ENCODE data around the gene ESR2.
"Not testable (repeated sequence)": the region's sequence is repeated elsewhere in the genome, so short reads cannot be mapped to it uniquely, and the experiment has no call there.

ESR2 gene

GRCh38 chr14:64123241-64123822, 170.8 kb downstream of the ESR2 start:
- H3K9ac ChIP-seq (ENCODE audit: low read length in 5 of 5): no peak overlapping the region
- no peaks in the 10 kb centered on the region for H3K9me3 ChIP-seq (ENCODE audit: control insufficient read depth in 5 of 5, low read length in 5 of 5)
- H3K36me3 ChIP-seq (ENCODE audit: control insufficient read depth in 5 of 5, insufficient read depth in 5 of 5, low read length in 5 of 5): peaks cover 9 to 77% (median 52%) of the 10 kb centered on the region in 5 donors
- no peak overlapping the region for H3K27ac ChIP-seq (ENCODE audit: low read depth, low read length)
- H3K4me3 ChIP-seq (ENCODE audit: low read depth in 1 of 5, low read length in 5 of 5): no peak overlapping the region
- peaks cover 0 to 1% (median 0%) of the 10 kb centered on the region in 5 donors for H3K4me1 ChIP-seq (ENCODE audit: control insufficient read depth in 5 of 5, insufficient read depth in 5 of 5, low read length in 5 of 5)
- H3K27me3 ChIP-seq (ENCODE audit: control insufficient read depth in 5 of 5, insufficient read depth in 4 of 5, low read length in 5 of 5): no peaks in the 10 kb centered on the region

DNA sequence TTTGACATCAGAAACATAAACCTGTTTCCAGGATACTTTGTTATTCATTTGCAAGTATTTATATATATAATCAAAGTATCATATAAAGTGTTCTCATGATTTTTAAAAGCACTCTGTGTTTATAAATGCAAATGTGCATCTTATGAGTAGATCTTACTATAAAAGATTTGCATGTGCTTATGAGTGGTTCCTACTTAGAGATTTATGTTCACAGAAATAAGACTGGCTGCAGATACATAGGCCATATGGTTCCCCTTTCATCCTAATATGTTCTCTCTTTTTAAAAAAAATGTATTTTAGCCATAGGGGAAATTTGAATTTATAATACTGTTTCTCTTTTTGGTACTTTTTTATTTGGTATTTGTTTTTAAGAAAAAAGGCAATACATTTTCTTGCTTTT, 174.2 kb downstream of the ESR2 start:
- Histone ChIP-seq H3K27me3 (ENCODE audit: control insufficient read depth in 5 of 5, insufficient read depth in 4 of 5, low read length in 5 of 5) (no peaks in the 10 kb centered on the region), H3K4me1 (ENCODE audit: control insufficient read depth in 5 of 5, insufficient read depth in 5 of 5, low read length in 5 of 5) (peaks cover 0 to 6% (median 2%) of the 10 kb centered on the region in 5 donors), H3K9me3 (ENCODE audit: control insufficient read depth in 5 of 5, low read length in 5 of 5) (no peaks in the 10 kb centered on the region), H3K4me3 (ENCODE audit: low read depth in 1 of 5, low read length in 5 of 5) (no peak overlapping the region), H3K36me3 (ENCODE audit: control insufficient read depth in 5 of 5, insufficient read depth in 5 of 5, low read length in 5 of 5) (peaks cover 1 to 52% (median 34%) of the 10 kb centered on the region in 5 donors), H3K27ac (ENCODE audit: low read depth, low read length) (no peak overlapping the region), H3K9ac (ENCODE audit: low read length in 5 of 5) (no peak overlapping the region)

GRCh38 chr14:64119500-64119899, 174.7 kb downstream of the ESR2 start:
- Histone ChIP-seq H3K4me1 (ENCODE audit: control insufficient read depth in 5 of 5, insufficient read depth in 5 of 5, low read length in 5 of 5) (peaks cover 0 to 11% (median 6%) of the 10 kb centered on the region in 5 donors), H3K4me3 (ENCODE audit: low read depth in 1 of 5, low read length in 5 of 5) (no peak overlapping the region), H3K27me3 (ENCODE audit: control insufficient read depth in 5 of 5, insufficient read depth in 4 of 5, low read length in 5 of 5) (no peaks in the 10 kb centered on the region), H3K27ac (ENCODE audit: low read depth, low read length) (no peak overlapping the region), H3K9ac (ENCODE audit: low read length in 5 of 5) (no peak overlapping the region), H3K36me3 (ENCODE audit: control insufficient read depth in 5 of 5, insufficient read depth in 5 of 5, low read length in 5 of 5) (peaks cover 0 to 51% (median 34%) of the 10 kb centered on the region in 5 donors), H3K9me3 (ENCODE audit: control insufficient read depth in 5 of 5, low read length in 5 of 5) (no peaks in the 10 kb centered on the region)

DNA sequence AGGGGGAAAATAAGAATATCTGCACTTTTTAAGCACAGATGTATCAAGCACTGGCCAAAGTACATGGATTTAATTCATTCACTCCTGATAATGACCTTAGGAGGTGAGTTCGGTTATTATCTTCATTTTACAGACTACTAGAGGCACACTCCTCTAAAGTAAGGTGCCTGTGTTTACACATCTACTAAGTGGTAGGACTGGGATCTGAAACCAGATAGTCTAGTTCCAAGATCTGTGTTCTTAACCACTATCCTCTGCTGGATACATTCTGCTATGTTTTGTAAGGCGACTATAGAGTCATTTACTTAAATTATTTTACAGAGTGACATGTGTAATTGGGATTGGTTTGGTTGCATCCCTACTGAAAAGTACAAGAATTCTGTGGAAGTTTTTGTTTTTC, 175.3 kb downstream of the ESR2 start:
- H3K27ac ChIP-seq (ENCODE audit: low read depth, low read length): no peak overlapping the region
- H3K36me3 ChIP-seq (ENCODE audit: control insufficient read depth in 5 of 5, insufficient read depth in 5 of 5, low read length in 5 of 5): peaks cover 0 to 51% (median 40%) of the 10 kb centered on the region in 5 donors
- H3K9me3 ChIP-seq (ENCODE audit: control insufficient read depth in 5 of 5, low read length in 5 of 5): no peaks in the 10 kb centered on the region
- no peaks in the 10 kb centered on the region for H3K27me3 ChIP-seq (ENCODE audit: control insufficient read depth in 5 of 5, insufficient read depth in 4 of 5, low read length in 5 of 5)
- H3K4me1 ChIP-seq (ENCODE audit: control insufficient read depth in 5 of 5, insufficient read depth in 5 of 5, low read length in 5 of 5): peaks cover 0 to 17% (median 12%) of the 10 kb centered on the region in 5 donors
- no peak overlapping the region for H3K4me3 ChIP-seq (ENCODE audit: low read depth in 1 of 5, low read length in 5 of 5)
- H3K9ac ChIP-seq (ENCODE audit: low read length in 5 of 5): no peak overlapping the region

DNA sequence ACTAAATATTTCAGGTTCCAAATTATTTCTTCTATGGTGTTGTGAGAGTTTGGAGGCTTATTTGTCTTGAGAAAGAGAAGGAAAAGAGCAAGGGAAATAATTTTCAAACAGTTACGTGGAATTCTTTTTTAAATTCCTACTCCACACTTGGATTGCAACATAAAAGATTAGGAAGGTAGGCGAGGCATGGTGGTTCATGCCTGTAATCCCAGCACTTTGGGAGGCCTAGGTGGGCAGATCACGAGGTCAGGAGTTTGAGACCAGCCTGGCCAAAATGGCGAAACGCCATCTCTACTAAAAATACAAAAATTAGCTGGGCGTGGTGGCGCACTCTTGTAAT, 175.8 kb downstream of the ESR2 start:
- Histone ChIP-seq H3K4me1 (ENCODE audit: control insufficient read depth in 5 of 5, insufficient read depth in 5 of 5, low read length in 5 of 5) (peaks cover 0 to 22% (median 16%) of the 10 kb centered on the region in 5 donors), H3K9ac (ENCODE audit: low read length in 5 of 5) (peak overlapping the region in 1 of 5 donors; percentile 20), H3K36me3 (ENCODE audit: control insufficient read depth in 5 of 5, insufficient read depth in 5 of 5, low read length in 5 of 5) (peaks cover 0 to 46% (median 39%) of the 10 kb centered on the region in 5 donors)
- H3K27ac ChIP-seq (ENCODE audit: low read depth, low read length); H3K4me3 ChIP-seq (ENCODE audit: low read depth in 1 of 5, low read length in 5 of 5); H3K9me3 ChIP-seq (ENCODE audit: control insufficient read depth in 5 of 5, low read length in 5 of 5); H3K27me3 ChIP-seq (ENCODE audit: control insufficient read depth in 5 of 5, insufficient read depth in 4 of 5, low read length in 5 of 5): not testable (repeated sequence)

GRCh38 chr14:64117671-64118402, 176.3 kb downstream of the ESR2 start:
- no peaks in the 10 kb centered on the region for H3K27me3 ChIP-seq (ENCODE audit: control insufficient read depth in 5 of 5, insufficient read depth in 4 of 5, low read length in 5 of 5)
- no peak overlapping the region for H3K4me3 ChIP-seq (ENCODE audit: low read depth in 1 of 5, low read length in 5 of 5)
- no peaks in the 10 kb centered on the region for H3K9me3 ChIP-seq (ENCODE audit: control insufficient read depth in 5 of 5, low read length in 5 of 5)
- peak overlapping the region in 2 of 5 donors; percentile 20 to 47 for H3K9ac ChIP-seq (ENCODE audit: low read length in 5 of 5)
- peaks cover 0 to 42% (median 39%) of the 10 kb centered on the region in 5 donors for H3K36me3 ChIP-seq (ENCODE audit: control insufficient read depth in 5 of 5, insufficient read depth in 5 of 5, low read length in 5 of 5)
- peaks cover 0 to 28% (median 19%) of the 10 kb centered on the region in 5 donors for H3K4me1 ChIP-seq (ENCODE audit: control insufficient read depth in 5 of 5, insufficient read depth in 5 of 5, low read length in 5 of 5)
- peak overlapping the region; percentile 79 for H3K27ac ChIP-seq (ENCODE audit: low read depth, low read length)

GRCh38 chr14:64115401-64115800, 178.8 kb downstream of the ESR2 start:
- Histone ChIP-seq H3K4me1 (ENCODE audit: control insufficient read depth in 5 of 5, insufficient read depth in 5 of 5, low read length in 5 of 5) (peaks cover 0 to 31% (median 19%) of the 10 kb centered on the region in 5 donors), H3K27ac (ENCODE audit: low read depth, low read length) (peak overlapping the region; percentile 75)

GRCh38 chr14:64114796-64115195, 179.4 kb downstream of the ESR2 start:
- no peak overlapping the region for H3K4me3 ChIP-seq (ENCODE audit: low read depth in 1 of 5, low read length in 5 of 5)
- peaks cover 0 to 36% (median 24%) of the 10 kb centered on the region in 5 donors for H3K36me3 ChIP-seq (ENCODE audit: control insufficient read depth in 5 of 5, insufficient read depth in 5 of 5, low read length in 5 of 5)
- H3K27ac ChIP-seq (ENCODE audit: low read depth, low read length): peak overlapping the region; percentile 75
- H3K27me3 ChIP-seq (ENCODE audit: control insufficient read depth in 5 of 5, insufficient read depth in 4 of 5, low read length in 5 of 5): no peaks in the 10 kb centered on the region
- H3K9me3 ChIP-seq (ENCODE audit: control insufficient read depth in 5 of 5, low read length in 5 of 5): no peaks in the 10 kb centered on the region
- no peak overlapping the region for H3K9ac ChIP-seq (ENCODE audit: low read length in 5 of 5)
- H3K4me1 ChIP-seq (ENCODE audit: control insufficient read depth in 5 of 5, insufficient read depth in 5 of 5, low read length in 5 of 5): peaks cover 0 to 37% (median 19%) of the 10 kb centered on the region in 5 donors

More at GRCh38 chr14:64115401-64115800, 178.8 kb downstream of the ESR2 start:
- Histone ChIP-seq H3K27me3 (ENCODE audit: control insufficient read depth in 5 of 5, insufficient read depth in 4 of 5, low read length in 5 of 5) (no peaks in the 10 kb centered on the region), H3K9me3 (ENCODE audit: control insufficient read depth in 5 of 5, low read length in 5 of 5) (no peaks in the 10 kb centered on the region), H3K4me3 (ENCODE audit: low read depth in 1 of 5, low read length in 5 of 5) (no peak overlapping the region), H3K36me3 (ENCODE audit: control insufficient read depth in 5 of 5, insufficient read depth in 5 of 5, low read length in 5 of 5) (peaks cover 0 to 31% (median 24%) of the 10 kb centered on the region in 5 donors), H3K9ac (ENCODE audit: low read length in 5 of 5) (no peak overlapping the region)

DNA sequence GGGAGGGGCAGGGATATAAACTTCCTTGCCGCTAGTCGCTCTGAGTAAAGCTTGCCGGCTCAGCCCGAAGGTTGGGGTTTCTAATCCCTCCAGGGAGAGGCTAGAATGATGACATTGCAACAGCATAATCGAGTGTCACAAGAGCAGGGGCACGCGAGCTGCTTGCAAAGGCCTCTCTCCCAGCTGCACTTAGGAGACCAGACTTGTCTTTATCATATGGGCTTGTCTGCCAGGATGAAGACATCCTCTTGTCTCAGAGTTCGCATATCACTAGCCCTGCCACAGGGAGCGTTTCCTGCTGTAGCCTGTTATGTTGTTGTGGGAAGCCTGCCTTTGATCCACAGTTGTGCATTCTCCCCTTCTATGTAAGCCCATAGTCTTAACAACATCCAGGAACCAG, 180.0 kb downstream of the ESR2 start:
- no peak overlapping the region for H3K4me3 ChIP-seq (ENCODE audit: low read depth in 1 of 5, low read length in 5 of 5)
- H3K4me1 ChIP-seq (ENCODE audit: control insufficient read depth in 5 of 5, insufficient read depth in 5 of 5, low read length in 5 of 5): peaks cover 0 to 40% (median 19%) of the 10 kb centered on the region in 5 donors
- H3K27ac ChIP-seq (ENCODE audit: low read depth, low read length): peak overlapping the region; percentile 75
- no peak overlapping the region for H3K9ac ChIP-seq (ENCODE audit: low read length in 5 of 5)
- H3K36me3 ChIP-seq (ENCODE audit: control insufficient read depth in 5 of 5, insufficient read depth in 5 of 5, low read length in 5 of 5): peaks cover 0 to 36% (median 19%) of the 10 kb centered on the region in 5 donors
- H3K9me3 ChIP-seq (ENCODE audit: control insufficient read depth in 5 of 5, low read length in 5 of 5): no peaks in the 10 kb centered on the region
- no peaks in the 10 kb centered on the region for H3K27me3 ChIP-seq (ENCODE audit: control insufficient read depth in 5 of 5, insufficient read depth in 4 of 5, low read length in 5 of 5)

All from subcutaneous abdominal adipose tissue (tissue), 5 donors.